Measurements from ENCODE around the gene ABLIM2.

DNA sequence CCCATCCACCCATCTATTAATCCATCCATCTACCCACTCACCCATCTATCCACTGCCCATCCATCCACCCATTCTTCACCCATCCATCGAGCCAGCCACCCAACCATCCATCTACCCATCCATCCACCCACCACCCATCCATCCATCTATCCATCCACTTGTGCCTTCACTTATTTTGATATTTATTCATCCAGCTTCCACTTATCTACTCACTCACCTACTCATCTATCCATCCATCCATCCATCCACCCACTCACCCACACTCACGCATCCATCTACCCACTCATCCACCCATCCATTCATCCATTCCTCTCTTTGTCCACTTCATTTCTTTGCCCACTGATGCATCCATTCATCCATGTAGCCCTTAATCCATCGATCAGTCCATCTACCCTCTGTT, 146.1 kb downstream of the ABLIM2 start:
- TF ChIP-seq, protein P1, sequence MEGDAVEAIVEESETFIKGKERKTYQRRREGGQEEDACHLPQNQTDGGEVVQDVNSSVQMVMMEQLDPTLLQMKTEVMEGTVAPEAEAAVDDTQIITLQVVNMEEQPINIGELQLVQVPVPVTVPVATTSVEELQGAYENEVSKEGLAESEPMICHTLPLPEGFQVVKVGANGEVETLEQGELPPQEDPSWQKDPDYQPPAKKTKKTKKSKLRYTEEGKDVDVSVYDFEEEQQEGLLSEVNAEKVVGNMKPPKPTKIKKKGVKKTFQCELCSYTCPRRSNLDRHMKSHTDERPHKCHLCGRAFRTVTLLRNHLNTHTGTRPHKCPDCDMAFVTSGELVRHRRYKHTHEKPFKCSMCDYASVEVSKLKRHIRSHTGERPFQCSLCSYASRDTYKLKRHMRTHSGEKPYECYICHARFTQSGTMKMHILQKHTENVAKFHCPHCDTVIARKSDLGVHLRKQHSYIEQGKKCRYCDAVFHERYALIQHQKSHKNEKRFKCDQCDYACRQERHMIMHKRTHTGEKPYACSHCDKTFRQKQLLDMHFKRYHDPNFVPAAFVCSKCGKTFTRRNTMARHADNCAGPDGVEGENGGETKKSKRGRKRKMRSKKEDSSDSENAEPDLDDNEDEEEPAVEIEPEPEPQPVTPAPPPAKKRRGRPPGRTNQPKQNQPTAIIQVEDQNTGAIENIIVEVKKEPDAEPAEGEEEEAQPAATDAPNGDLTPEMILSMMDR (conservative IDR thresholded peaks at IDR 0.05 in 1 of 2, IDR thresholded peaks at IDR 0.05 in 1 of 2; ENCODE audit: extremely low read depth in 1 of 2, insufficient read depth in 1 of 2, low read depth in 1 of 2, low read length in 2 of 2): no peak
- TF ChIP-seq EZH2 (IDR thresholded peaks at IDR 0.05; ENCODE audit: borderline replicate concordance, low read length): no peak

Data from mammary epithelial cell (primary cell).